PC-9 (cell line): ENCODE data around the gene VOPP1. TPM values are rescaled to one million over a fixed set of nuclear protein-coding genes. Genes with fewer than 3 reads are reported as not detected.

Experiments
- BruUV-seq: library from RNA; stranded (reverse); fragments of 400-500 nt; replicated peaks from 2 replicates; lab custom pipeline; 2021; lab: Mats Ljungman, UMichigan
- CTCF ChIA-PET: fragments of 300-600 bp; sonication (Branson Sonifier 250); formaldehyde crosslinking; loops from one replicate; lab custom pipeline; 2022; ENCODE audit warnings: antibody characterized with exemption; lab: Charles Lee
- POLR2A ChIA-PET: fragments of 300-600 bp; sonication (Branson Sonifier 250); formaldehyde crosslinking; loops from one replicate; lab custom pipeline; 2022; ENCODE audit warnings: antibody characterized with exemption; ENCODE audit not compliant: unreplicated experiment; lab: Charles Lee
- DNase-seq, 2 experiments: peaks; one replicate each; pipeline versions ENCODE4 v3.0.0 to v3.0.0-alpha.2; 2015 to 2022; ENCODE audit warnings: mixed read lengths in 1 of 2
- H2AFZ ChIP-seq: fragments of 200-600 bp; sonication (generic); 2 replicates; pipeline ENCODE4 v1.8.1; 2017; ENCODE audit warnings: antibody characterized with exemption
- H3F3A ChIP-seq: fragments of 200-600 bp; sonication (generic); 2 replicates; pipeline ENCODE4 v1.8.1; 2017; ENCODE audit warnings: antibody characterized with exemption, mild to moderate bottlenecking, low read depth; ENCODE audit not compliant: insufficient read depth
- H3K27ac ChIP-seq: fragments of 200-600 bp; sonication (generic); 2 replicates; pipeline ENCODE4 v1.6.1; 2016; ENCODE audit warnings: mixed run types
- H3K27me3 ChIP-seq: fragments of 200-600 bp; sonication (generic); 2 replicates; pipeline ENCODE4 v1.6.1; 2016; ENCODE audit warnings: low read depth, mixed run types; ENCODE audit not compliant: insufficient read depth
- H3K36me3 ChIP-seq: fragments of 200-600 bp; sonication (generic); 2 replicates; pipeline ENCODE4 v1.6.1; 2016; ENCODE audit warnings: low read depth, mixed run types
- H3K4me1 ChIP-seq: fragments of 200-600 bp; sonication (generic); replicated peaks from 2 replicates; pipeline ENCODE4 v1.6.1; 2016; ENCODE audit warnings: mixed run types; ENCODE audit not compliant: insufficient read depth
- H3K4me2 ChIP-seq: fragments of 200-600 bp; sonication (generic); 2 replicates; pipeline ENCODE4 v1.6.1; 2017; ENCODE audit warnings: mixed run types
- H3K4me3 ChIP-seq: fragments of 200-600 bp; sonication (generic); 2 replicates; pipeline ENCODE4 v1.6.1; 2016; ENCODE audit warnings: mixed run types
- H3K79me2 ChIP-seq: fragments of 200-600 bp; sonication (generic); 2 replicates; pipeline ENCODE4 v1.6.1; 2017; ENCODE audit warnings: low read depth, mixed run types
- H3K9me2 ChIP-seq: fragments of 200-600 bp; sonication (generic); 2 replicates; pipeline ENCODE4 v1.8.1; 2017; ENCODE audit warnings: mild to moderate bottlenecking; ENCODE audit not compliant: insufficient read depth
- H3K9me3 ChIP-seq: fragments of 200-600 bp; sonication (generic); 2 replicates; pipeline ENCODE4 v1.8.1; 2016; ENCODE audit warnings: low read depth; ENCODE audit not compliant: insufficient read depth
- H4K20me1 ChIP-seq: fragments of 200-600 bp; sonication (generic); 2 replicates; pipeline ENCODE4 v1.8.1; 2017; ENCODE audit not compliant: insufficient read depth
- EZH2 ChIP-seq: fragments of 200-600 bp; sonication (generic); IDR thresholded peaks from 2 replicates; pipeline ENCODE4 v1.8.0; 2017; ENCODE audit warnings: antibody characterized with exemption, low read depth
- intact Hi-C: fragments of 100-400 bp; cut with micrococcal nuclease; formaldehyde crosslinking; loops from one replicate; pipeline ENCODE4 v1.10.0; 2022; ENCODE audit not compliant: unreplicated experiment
- total RNA-seq: library from RNA; stranded (reverse); gene quantifications from 2 replicates; pipeline ENCODE4 v1.2.3, GENCODE V29; 2021
- TF ChIP-seq, protein P1 (sequence below): fragments of 200-600 bp; sonication (generic); conservative IDR thresholded peaks from 2 replicates; pipeline ENCODE4 v1.6.1; 2017; ENCODE audit warnings: mixed run types, antibody characterized with exemption, mild to moderate bottlenecking, moderate library complexity

The VOPP1 gene
- total RNA-seq, 1 experiment from 2014 or later: 207 TPM

DNA sequence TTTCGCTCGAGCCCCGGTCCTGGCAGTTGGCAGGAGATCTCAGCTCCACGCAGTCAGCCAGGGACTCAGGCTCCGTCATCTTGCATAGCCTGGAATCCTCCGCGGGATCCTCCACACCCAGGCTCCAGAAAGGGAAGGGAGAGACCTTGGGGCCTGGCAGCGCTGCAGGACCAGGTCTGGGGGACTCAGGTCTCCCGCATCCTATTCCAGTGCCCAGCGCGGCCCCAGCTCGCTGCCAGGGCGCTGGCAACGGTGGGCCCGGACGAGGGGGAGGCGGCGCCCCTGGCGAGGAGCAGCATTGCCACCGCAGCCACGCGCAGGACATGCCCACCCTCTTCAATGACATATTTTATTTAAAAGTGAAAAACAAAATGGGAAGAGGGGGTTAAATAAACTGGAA, 123.8 kb downstream of the VOPP1 start:
- 0 out of 2 replicates have a peak, but pooled peaks cover 3% of the 10 kb centered on the region for H3F3A ChIP-seq
- H3K9me3 ChIP-seq: no peaks in the 10 kb centered on the region; the same call in 1 of the 2 replicates
- no peaks in the 10 kb centered on the region; the same call in 1 of the 2 replicates for H4K20me1 ChIP-seq
- H3K4me3 ChIP-seq: no peak overlapping the region
- intact Hi-C loops: no loop called here
- CTCF ChIA-PET: no interaction called here
- no peaks in the 10 kb centered on the region for H3K9me2 ChIP-seq
- no TSS peak for BruUV-seq
- DNase-seq: no peak
- TF ChIP-seq EZH2: no peak
- TF ChIP-seq, protein P1, sequence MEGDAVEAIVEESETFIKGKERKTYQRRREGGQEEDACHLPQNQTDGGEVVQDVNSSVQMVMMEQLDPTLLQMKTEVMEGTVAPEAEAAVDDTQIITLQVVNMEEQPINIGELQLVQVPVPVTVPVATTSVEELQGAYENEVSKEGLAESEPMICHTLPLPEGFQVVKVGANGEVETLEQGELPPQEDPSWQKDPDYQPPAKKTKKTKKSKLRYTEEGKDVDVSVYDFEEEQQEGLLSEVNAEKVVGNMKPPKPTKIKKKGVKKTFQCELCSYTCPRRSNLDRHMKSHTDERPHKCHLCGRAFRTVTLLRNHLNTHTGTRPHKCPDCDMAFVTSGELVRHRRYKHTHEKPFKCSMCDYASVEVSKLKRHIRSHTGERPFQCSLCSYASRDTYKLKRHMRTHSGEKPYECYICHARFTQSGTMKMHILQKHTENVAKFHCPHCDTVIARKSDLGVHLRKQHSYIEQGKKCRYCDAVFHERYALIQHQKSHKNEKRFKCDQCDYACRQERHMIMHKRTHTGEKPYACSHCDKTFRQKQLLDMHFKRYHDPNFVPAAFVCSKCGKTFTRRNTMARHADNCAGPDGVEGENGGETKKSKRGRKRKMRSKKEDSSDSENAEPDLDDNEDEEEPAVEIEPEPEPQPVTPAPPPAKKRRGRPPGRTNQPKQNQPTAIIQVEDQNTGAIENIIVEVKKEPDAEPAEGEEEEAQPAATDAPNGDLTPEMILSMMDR: no peak
- POLR2A ChIA-PET: no interaction called here
- no peaks in the 10 kb centered on the region for H3K4me1 ChIP-seq
- no peaks in the 10 kb centered on the region for H3K36me3 ChIP-seq
- no peak overlapping the region for H3K27ac ChIP-seq
- H2AFZ ChIP-seq: no peak overlapping the region
- H3K27me3 ChIP-seq: no peaks in the 10 kb centered on the region
- H3K4me2 ChIP-seq: no peak overlapping the region
- no peaks in the 10 kb centered on the region for H3K79me2 ChIP-seq

- no peaks in the 10 kb centered on the region for H3K4me1 ChIP-seq
- no peaks in the 10 kb centered on the region; the same call in 1 of the 2 replicates for H3K9me3 ChIP-seq
- no peak overlapping the region for H3K4me2 ChIP-seq
- POLR2A ChIA-PET: no interaction called here
- H3K36me3 ChIP-seq: no peaks in the 10 kb centered on the region
- TF ChIP-seq EZH2: no peak
- TF ChIP-seq, protein P1: no peak
- H3K4me3 ChIP-seq: no peak overlapping the region
- no peak for DNase-seq
- no peak overlapping the region for H3K27ac ChIP-seq
- CTCF ChIA-PET: no interaction called here
- no peaks in the 10 kb centered on the region for H3K9me2 ChIP-seq
- H4K20me1 ChIP-seq: no peaks in the 10 kb centered on the region; the same call in 1 of the 2 replicates
- intact Hi-C loops: no loop called here
- no peaks in the 10 kb centered on the region for H3K27me3 ChIP-seq
- H3F3A ChIP-seq: 0 out of 2 replicates have a peak, but pooled peaks cover 3% of the 10 kb centered on the region
- no TSS peak for BruUV-seq
- H3K79me2 ChIP-seq: no peaks in the 10 kb centered on the region
- no peak overlapping the region for H2AFZ ChIP-seq
Observed at GRCh38 chr7:55444786-55445185, 127.5 kb downstream of the VOPP1 start.

- no peaks in the 10 kb centered on the region; the same call in 1 of the 2 replicates for H4K20me1 ChIP-seq
- no peaks in the 10 kb centered on the region for H3K36me3 ChIP-seq
- no peaks in the 10 kb centered on the region for H3K27me3 ChIP-seq
- CTCF ChIA-PET: no interaction called here
- 0 out of 2 replicates have a peak, but pooled peaks cover 3% of the 10 kb centered on the region for H3F3A ChIP-seq
- no peaks in the 10 kb centered on the region for H3K79me2 ChIP-seq
- H3K27ac ChIP-seq: no peak overlapping the region
- H3K9me2 ChIP-seq: no peaks in the 10 kb centered on the region
- no peak overlapping the region for H3K4me2 ChIP-seq
- POLR2A ChIA-PET: no interaction called here
- no TSS peak for BruUV-seq
- H2AFZ ChIP-seq: no peak overlapping the region
- TF ChIP-seq, protein P1: no peak
- no peak for TF ChIP-seq EZH2
- H3K9me3 ChIP-seq: no peaks in the 10 kb centered on the region; the same call in 1 of the 2 replicates
- intact Hi-C loops: no loop called here
- H3K4me3 ChIP-seq: no peak overlapping the region
- DNase-seq: no peak
- H3K4me1 ChIP-seq: no peaks in the 10 kb centered on the region
Observed at GRCh38 chr7:55441774-55442522, 130.4 kb downstream of the VOPP1 start.
